OCI-M2 (cell line): ENCODE results near the gene GPR160.

Source experiments
- DNase-seq: peaks from one replicate; lab custom pipeline; 2025; ENCODE audit not compliant: unreplicated experiment; lab: John Stamatoyannopoulos, UW

The GPR160 gene

GRCh38 chr3:170063691-170064090 lies 25.9 kb downstream of the GPR160 start:
- DNase-seq: no peak

GRCh38 chr3:170064108-170064507 lies 26.3 kb downstream of the GPR160 start:
- DNase-seq: no peak

GRCh38 chr3:170075441-170076091 lies 37.8 kb downstream of the GPR160 start:
- DNase-seq: no peak

GRCh38 chr3:170076715-170077238 lies 39.0 kb downstream of the GPR160 start:
- DNase-seq: no peak

- no peak for DNase-seq
Measured at GRCh38 chr3:170077361-170077760, 39.6 kb downstream of the GPR160 start.

- DNase-seq: no peak
Measured at GRCh38 chr3:170078620-170079281, 41.0 kb downstream of the GPR160 start.

- DNase-seq: no peak
Measured at GRCh38 chr3:170079536-170080165, 41.9 kb downstream of the GPR160 start.

GRCh38 chr3:170080605-170081004 lies 42.8 kb downstream of the GPR160 start:
- DNase-seq: no peak

GRCh38 chr3:170081079-170081741 lies 43.4 kb downstream of the GPR160 start:
- DNase-seq: no peak

- no peak for DNase-seq
Measured at GRCh38 chr3:170083343-170083742, 45.5 kb downstream of the GPR160 start.

- no peak for DNase-seq
Measured at GRCh38 chr3:170085396-170085795, 47.6 kb downstream of the GPR160 start.

- DNase-seq: no peak
Measured at GRCh38 chr3:170089862-170090600, 52.2 kb downstream of the GPR160 start.

GRCh38 chr3:170090601-170090981 lies 52.8 kb downstream of the GPR160 start:
- DNase-seq: no peak

GRCh38 chr3:170092907-170093306 lies 55.1 kb downstream of the GPR160 start:
- DNase-seq: no peak

- no peak for DNase-seq
Measured at GRCh38 chr3:170095771-170096170, 58.0 kb downstream of the GPR160 start.

- DNase-seq: no peak
Measured at GRCh38 chr3:170096342-170096741, 58.5 kb downstream of the GPR160 start.

- no peak for DNase-seq
Measured at GRCh38 chr3:170098753-170099152, 61.0 kb downstream of the GPR160 start.

- no peak for DNase-seq
Measured at GRCh38 chr3:170100944-170101343, 63.1 kb downstream of the GPR160 start.

GRCh38 chr3:170102431-170102830 lies 64.6 kb downstream of the GPR160 start:
- DNase-seq: no peak

- no peak for DNase-seq
Measured at GRCh38 chr3:170107941-170108340, 70.1 kb downstream of the GPR160 start.

- no peak for DNase-seq
Measured at GRCh38 chr3:170108955-170109354, 71.2 kb downstream of the GPR160 start.
